Activated gamma-delta T cell (primary cell): ENCODE results near the gene MISP3.
A peak's percentile ranks its signal among the peaks of the same experiment; 100 is the strongest.

ENCODE experiments used
- DNase-seq: peaks from one replicate; lab custom pipeline; 2025; lab: John Stamatoyannopoulos, UW

Gene MISP3

DNA sequence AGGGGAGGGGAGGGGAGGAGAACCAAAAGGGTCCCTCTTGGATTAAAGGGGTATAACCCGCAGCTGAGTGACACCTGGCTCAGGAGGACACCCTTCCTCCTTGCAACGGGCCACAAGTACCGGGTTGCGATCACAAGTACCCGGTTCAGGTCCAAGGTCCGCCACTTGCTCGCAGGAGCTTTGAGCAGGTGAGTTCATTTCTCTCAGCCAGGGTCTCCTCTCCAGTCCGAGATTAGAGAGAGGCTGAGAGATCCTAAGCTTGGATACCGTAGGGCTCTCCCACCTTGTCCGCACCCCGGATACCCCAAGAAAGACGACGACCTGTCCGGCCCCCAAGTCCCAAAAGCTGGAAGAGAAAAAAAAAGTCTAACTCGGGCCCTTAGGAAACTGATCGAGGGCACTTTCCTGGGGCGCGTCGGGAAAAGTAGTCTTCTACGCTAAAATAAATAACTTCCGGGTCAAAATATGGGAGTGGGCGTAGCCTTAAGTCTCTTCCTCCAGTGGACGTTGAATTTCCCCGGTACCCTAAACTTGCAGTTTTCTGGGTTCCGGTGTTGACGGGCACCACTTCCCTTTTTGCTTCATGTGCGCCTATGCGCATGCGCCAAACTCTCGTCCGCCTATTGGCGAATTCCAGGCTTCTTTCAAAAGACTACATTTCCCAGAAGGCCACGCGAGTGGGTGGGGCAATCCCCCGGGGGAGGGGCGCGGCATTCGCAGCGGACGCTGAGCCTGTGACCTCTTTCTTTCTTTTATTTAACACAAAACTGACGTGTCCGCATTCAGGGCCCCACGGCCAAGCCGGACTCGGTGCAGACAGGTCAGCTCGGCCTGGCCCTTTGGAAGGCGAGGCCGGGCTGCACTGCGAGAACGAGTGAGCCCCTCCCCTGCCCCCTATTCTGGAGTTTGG lies 8.6 kb downstream of the MISP3 start:
- DNase-seq, result peak; percentile 74

DNA sequence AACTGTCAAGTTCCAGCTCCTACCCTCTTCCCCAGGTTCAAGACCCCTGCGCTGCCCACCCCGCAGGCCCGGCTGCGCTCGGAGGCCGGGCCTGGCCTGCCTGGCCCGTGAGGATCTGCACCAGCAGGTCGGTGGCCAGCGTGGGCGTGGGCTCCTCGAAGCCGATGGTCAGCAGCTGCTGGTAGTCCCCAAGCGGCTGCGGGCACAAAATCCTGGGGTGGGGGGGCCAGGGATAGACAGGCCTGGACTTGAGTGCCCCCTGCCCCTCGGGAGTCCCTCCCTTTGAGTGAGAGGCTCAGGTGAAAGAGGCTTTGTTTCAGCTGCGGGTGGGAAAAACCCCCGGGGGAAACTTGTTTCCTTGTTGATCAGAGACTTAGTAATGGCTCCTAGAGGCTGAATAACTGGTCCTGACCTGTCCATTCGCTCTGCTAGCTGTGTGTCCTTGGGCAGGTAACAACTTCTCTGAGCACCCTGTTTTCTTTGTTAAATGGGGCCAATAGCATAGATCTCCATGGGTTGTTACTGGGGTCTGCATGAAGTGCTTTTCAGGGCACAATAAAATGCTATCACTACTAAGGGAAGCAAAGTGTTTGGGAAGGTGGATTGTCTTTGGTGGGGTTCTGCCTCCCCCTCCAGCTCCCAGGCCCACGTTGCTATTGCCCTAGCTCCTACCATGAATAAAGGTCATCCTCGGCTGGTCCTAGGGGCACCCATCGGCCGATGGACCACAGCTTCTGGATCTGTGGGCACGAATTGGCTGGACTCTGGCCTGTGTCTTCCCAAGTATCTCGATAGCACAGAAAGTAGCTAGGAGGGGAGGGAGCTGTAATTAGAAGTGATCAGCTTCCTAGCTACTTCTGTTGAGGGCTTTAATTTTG lies 9.4 kb downstream of the MISP3 start:
- no peak for DNase-seq

DNA sequence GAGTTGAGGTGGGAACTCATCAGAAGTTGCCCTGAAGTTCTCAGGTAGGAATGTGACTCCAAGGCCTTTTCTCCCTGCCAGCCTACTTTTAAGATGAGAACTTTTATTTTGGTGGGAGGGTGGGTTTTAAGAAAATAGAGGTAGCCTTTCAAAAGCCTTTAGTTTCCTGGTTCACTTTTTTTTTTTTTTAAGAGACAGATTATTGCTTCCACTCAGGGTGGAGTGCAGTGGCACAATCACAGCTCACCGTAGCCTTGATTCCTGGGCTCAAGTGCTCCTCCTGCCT lies 10.0 kb downstream of the MISP3 start:
- DNase-seq, result no peak

DNA sequence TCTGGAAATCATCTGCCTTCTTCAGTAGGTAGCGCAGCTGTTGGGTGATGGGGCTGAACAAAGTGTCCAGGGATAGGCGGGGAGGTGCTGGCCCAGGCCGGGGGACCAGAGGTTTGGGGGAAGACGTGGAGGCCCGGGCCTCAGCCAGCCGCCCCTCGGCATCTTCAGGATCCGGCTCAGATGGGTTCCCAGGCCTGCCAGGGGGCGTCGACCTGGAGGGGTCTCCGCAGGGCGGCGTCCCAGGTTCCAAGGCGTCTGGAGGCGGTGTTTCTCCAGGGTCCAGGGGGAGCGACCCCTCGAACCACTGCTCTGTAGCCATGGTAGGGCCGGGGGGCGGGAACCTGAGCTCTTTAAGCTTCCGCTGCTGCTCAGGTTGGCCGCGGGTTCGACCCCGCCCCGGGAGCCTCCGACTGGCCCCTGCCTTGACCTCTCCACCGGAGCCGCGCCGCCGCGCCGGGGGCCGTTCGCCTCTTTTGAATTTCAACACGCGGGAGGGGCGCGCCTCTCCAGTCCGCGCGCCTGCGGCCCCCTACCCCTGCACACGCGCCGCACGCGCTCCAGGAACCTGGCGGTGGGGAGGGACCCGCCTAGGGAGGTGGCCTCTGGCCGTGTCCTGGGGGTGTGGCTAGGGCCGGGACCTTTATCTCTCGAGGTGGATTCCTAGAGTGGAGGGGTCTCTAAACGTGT lies 12.9 kb downstream of the MISP3 start, which contains the start of gene C19orf67:
Gene C19orf67 (minus strand): TSS at position 475 of the 687 bp plus-strand sequence. CDS start 156 bp downstream, at position 319.
- DNase-seq, result no peak

DNA sequence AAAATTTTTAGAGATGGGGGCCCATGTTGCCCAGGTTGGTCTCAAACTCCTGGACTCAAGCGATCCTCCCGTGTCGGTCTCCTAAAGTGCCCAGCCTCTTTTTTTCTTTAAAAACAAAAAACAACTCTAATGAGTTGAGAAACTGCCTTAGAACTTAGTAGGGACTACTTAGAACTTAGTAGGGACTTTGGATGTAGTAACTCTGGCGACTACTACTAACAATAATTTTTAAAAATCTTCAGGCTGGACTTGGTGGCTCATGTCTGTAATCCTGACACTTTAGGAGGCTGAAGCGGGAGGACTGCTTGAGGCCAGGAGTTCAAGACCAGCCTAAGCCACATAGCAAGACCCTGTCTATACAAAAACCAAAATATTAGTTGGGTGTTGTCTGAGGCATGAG lies 13.5 kb downstream of the MISP3 start:
- DNase-seq, result no peak

DNA sequence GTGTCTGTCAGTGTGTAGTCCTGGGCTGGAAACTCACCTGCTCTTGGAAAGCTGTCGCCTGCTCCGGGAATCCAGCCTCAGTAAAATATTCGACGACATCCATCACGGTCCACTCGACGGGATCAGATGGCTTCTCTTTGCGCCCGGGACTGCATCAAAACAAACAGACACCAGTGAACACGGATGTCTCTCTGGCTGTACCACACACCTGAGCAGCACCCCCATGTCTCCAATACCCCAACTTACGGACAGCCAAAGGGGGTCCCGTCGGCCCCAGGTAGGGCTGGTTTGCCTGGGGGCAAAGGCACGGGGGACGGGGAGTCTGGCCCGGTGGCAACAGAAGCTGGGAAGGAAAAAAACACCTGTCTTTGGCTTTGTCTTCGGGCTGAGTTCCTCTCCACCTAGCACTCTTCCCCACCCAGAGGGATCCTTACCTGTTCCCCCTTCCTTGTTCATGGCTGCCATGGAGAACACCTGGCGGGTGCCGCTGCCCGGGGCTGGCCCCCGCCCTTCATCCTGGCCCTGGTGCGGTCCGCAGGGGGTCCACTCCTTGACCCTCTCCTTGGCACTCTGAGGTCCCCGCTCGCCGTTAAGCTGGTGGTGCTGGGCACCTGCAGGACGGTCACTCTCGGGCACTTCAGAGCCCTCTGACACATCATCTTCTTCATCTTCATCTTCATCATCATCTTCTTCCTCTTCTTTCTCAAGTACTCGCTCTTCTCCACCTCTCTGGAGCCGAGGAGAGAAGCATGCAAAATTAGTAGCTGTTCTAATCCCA lies 16.2 kb downstream of the MISP3 start:
- no peak for DNase-seq

DNA sequence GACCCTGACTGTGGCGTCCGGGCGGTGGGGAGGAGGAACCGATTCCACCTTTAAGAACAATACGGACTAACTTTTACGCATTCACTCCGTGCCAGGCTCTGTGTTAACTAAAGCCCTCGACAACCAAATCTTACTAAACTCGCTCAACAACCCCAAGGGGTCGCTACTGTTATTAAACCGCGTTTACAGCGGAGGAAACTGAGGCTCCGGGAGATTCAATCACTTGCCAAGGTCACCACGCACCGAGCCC lies 16.8 kb downstream of the MISP3 start:
- no peak for DNase-seq

DNA sequence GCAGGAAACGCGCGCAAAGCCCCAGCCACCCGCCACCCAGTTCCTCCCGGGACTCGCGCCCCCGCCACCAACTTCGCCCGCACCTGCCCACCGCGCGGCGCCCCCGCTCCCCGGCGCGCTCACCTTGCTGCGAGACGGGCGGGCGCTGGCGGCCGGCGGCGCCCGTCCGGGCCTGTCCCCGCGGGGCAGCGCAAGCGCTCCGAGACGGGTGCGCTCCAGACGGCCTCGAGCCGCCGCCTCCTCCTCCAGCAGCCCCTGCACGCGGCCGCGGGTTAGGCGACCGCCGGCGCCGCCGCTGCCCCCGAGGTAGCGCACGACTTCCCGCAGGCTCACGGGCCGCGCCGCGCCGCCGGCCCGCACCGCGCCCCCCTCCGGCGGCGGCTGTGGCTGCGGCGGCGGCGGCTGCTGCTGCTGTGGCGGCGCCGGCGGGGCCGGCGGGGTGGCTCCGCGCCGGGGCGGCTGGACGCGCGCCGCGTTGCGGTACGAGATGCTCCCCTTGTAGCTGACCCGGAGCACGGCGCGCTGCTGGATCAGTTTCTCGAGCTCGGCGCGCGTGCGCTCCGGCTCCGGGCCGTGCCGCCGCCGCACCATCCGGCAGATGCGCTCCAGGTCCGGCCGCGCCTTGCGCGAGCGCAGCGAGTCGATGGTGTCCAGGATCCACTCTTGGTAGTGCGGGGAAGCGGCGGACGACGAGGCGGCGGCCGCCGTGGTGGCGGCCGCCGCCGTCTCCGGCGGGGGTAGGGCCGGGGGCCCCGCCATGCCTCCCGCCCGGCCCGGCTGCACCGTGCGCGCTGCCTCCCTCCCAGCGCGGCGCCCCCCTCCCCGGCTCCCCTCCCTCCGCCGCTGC lies 17.3 kb downstream of the MISP3 start:
- peak; percentile 43 for DNase-seq

DNA sequence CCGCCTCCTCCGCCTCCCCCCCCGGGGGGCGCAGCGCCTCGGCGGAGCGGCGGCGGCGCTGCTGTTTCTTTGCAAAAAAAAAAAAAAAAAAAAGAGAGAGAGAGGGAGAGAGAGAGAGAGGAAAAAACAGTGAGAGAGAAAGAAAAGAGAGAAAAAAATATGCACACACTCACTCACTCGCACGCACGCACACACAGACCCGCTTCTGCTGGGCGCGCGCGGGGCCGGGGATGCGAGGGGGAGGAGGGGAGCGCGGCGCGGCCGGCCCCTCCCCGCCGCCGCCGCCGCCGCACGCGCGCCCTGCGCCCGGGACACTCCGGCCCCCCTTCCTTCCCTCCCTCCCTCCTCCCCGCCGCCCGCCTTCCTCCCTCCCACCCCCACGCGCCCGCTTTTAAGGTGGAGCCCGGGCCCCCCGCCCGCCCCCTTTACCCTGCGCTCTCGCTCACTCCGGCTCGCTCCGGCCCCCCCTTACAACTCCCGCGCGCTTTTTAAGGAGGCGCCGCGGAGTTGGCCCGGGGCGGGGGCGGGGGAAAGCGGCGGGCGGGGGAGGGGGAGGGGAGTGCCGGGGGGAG lies 18.0 kb downstream of the MISP3 start, which contains the start of gene SAMD1:
Gene SAMD1 (minus strand): TSS at position 243 of the 572 bp plus-strand sequence.
- DNase-seq, result peak; percentile 77

DNA sequence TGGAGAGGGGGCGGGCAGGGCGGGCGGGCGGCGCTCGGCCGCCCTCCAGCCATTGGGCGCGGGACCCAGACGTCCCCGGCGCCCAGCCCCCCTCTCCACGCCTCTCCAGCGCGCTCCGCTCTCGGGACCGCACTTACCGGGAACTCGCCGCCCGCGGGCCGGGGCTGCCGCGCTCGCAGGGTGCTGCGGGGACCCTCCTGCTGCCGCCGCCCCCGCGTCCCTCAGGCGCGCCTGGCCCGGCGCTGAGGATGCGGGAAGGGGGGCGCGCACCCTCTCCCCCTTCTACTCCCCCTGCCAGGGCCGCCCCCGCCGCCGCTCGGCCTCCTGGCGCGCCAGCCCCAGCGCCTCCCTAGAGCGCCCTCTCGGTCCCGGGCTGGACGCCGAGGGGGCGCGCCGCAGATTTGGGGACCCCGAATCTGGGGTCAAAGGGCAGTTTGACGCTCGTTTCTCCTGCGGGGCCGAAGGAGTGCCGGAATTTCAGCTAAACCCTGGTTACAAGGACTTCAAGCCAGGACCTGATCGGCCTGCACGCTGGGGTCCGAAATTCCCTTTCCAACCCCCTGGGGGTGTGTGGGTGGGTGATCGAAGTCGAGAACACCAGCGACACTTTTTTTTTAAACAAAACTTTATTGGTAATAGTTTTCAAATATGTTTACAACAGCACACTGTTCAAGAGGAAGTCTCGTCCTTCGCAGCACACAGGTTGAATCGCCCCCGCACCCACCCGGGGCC lies 18.7 kb downstream of the MISP3 start:
- peak; percentile 69 for DNase-seq

DNA sequence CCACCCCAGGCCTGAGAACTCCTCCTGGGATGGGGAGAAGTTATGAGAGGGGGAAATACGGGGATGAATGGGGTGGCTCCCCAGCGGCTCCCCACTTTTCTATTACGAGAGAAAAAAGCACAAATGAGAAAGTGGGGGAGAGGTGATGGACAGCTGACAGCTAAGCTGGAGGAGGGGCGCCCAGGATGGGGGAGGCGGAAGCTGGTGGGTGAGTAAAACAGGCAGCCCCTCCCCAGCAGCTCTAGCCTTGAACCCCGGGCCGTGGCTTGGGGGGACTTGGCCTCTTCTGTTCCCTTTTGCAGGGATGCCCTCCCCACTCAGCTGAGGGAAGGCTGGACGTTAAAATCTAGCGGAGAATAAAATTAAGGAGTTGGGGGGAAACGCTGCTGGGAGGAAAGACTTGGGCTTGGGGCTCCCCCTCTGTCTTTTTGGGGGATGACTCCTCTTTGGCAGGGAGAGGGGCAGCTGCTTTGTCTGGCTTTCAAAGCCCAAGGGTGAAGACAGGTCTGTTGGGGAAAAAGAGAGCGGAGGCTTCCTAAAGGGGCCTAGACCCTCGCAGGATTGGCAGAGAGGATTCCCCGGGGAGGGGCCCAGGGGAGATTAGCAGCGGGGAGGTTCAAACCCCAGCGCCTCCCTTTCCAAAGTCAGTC lies 19.4 kb downstream of the MISP3 start:
- DNase-seq, result no peak

DNA sequence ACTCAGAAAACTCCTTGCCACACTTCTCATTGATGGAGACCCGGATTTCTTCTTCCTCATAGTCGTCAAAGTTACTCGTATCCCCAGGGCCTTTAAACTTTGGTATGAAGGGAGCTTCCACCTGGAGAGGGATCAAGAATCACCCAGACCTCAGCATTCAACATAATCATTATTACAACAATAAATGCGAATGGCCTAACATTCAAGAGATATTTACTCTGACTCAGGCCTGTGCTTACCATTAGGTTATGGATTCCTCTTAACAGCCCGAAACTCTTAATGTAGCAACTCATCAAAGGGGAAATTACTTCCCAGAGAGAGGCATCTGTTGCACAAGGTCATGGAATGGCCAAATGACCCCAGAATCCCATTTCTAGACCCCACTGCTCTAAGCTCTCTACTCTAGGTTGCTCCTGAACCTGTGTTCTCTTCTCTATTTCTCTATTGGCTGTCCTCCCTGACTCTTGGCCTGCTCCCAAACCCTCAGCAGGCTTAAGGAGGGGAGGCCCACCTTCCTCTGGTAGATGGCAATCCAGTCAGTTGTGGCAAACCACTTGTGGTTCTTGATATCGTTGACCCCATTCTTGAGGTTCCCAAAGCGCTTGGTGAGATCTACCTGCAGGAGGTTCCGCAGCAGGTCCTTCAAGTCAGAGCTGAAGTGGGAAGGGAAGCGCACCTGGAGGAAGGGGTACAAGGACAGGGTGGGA lies 20.7 kb downstream of the MISP3 start:
- DNase-seq, result no peak

DNA sequence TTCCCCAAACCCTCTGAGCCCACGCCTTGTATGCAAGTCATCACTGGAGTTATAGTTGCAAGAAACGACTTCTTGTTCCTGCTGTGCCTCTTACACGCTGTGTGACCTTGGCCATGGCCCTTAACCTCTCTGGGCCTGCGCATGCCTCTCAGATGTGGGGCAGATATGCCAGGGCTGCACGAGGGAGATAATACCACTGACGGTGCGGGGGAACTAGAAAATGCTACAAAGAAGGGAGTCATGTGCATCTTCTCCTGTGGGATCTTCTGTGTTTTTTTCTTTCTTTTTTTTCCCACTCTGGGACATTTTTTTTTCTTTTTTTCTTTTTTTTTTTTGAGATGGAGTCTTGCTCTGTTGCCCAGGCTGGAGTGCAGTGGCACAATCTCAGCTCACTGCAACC lies 22.3 kb downstream of the MISP3 start:
- DNase-seq, result no peak

DNA sequence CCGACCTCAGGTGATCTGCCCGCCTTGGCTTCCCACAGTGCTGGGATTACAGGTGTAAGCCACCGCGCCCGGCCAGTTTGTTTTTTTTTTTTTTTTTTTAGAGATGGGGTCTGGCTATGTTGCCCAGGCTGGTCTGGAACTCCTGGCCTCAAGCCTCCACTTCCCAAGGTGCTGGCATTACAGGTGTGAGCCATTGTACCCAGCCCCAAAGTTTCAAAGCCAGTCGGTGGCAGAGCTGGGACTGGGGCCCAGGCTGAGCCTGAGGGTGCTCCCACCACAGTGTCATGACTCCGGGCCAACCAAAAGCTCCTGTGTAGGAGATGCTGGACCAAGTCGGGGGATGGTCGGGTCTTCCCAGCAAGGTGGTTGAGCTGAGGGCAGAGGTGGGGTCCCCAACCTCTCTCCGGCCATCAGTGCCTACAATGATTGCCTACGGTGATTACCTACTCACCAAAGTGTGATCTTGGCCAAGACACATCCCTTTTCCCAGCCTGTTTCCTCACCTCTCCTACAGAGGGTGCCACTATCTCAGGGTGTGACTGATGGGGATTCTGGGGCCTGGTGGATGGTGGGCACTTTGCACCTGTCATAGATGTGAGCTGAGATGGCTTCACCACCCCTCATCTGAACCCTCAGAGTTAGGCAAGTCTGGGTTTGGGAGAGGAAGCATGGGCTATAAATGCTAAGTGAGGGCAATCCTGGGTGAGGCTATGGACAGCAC lies 23.8 kb downstream of the MISP3 start:
- no peak for DNase-seq

DNA sequence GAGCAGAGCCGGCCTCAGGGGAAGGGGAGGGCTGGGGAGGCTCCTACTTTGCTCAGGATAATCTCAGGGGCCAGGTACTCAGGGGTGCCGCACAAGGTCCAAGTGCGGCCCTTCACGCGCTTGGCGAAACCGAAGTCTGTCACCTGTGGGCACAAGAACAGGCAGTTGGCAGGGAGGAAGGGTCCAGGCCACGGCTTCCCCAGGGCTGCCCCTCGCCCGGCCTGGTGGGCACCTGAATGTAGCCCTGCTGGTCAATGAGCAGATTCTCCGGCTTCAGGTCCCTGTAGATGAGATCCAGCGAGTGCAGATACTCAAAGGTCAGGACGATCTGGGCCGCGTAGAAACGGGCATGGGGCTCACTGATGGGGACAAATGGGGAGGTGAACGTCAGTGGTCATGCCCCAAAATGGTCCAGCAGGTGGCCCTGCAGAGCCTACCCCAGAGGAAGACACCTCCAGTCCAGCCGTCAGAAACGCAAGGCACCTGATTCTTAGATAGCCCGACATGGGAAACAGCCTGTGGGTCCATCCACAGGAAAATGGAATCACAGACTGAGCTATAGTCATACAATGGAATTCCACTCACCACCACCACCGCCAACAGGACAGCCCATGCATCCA lies 25.1 kb downstream of the MISP3 start:
- DNase-seq, result no peak

DNA sequence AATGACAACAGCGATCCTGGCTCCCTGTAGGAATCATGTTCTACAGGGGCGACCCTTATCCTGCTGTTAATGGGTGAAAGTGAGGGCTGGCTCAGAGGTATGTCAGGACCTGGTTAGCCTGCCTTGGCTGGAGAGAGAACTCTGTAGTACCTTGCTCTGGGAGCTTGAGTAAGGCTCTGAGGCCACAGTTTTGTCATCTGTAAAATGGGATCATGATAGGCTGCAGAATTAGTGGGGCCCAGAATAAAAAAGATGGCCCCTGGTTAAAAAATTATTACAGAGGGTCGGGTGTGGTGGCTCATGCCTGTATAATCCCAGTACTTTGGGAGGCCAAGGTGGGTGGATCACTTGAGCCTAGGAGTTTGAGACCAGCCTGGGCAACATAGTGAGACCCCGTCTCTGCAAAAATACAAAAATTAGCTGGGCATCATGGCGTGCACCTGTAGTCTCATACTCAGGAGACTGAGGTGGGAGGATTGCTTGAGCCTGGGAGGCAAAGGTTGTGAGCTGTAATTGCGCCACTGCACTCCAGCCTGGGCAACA lies 28.5 kb downstream of the MISP3 start:
- DNase-seq, result no peak

DNA sequence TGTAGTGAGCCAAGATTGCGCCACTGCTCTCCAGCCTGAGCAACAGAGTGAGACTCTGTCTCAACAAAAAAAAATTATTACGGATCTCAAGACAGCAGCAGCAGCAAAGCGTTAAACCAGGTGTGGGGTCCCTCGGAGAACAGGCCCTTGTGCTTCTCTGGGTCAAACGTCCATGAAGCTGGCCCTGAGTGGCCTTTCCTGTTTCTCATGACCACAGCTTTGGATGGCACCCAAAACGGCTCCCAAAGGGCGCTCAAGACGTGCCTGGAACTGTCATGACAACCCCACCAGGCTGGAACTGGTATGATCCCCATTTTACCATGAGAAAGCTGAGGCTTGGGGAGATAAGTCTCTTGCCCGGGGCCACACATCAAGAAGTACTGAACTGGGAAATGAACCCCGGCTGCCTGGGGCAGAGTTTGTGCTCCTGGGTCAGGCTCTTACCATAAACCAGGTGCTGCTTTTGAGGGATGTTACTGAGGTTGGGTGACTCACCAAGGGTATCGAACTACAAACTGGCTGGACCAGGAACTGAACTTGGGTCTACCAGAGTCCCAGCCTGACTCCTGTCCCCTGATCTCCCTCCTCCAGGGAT lies 29.6 kb downstream of the MISP3 start:
- DNase-seq, result no peak
